Stimulated activated CD4-positive, alpha-beta T cell treated with anti-CD3 and anti-CD28 coated beads, Interleukin-4, amount 100 ng/mL, for 1 hour (primary cell): ENCODE measurements around the gene TOMM40.

Source experiments
- DNase-seq: peaks from one replicate; pipeline ENCODE4 v3.0.0-alpha.2; 2020

Gene TOMM40

DNA sequence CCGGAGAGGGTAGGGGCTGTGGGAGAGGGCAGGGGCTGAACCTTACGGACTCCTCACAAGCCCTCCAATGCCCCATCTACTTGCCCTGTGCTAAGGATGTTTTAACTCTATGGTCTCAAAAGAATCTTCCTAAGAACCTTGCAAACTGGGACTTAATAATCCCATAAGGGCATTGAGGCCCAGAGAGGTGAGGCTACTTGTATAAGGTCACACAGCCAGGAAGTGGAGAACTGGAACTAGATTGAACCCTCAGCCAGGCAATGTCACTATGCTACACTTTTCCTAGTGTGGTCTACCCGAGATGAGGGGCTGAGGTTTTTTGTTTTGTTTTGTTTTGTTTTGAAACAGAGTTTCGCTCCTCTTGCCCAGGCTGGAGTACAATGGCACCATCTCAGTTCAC is 40.5 kb downstream of the TOMM40 start:
- DNase-seq: no peak

DNA sequence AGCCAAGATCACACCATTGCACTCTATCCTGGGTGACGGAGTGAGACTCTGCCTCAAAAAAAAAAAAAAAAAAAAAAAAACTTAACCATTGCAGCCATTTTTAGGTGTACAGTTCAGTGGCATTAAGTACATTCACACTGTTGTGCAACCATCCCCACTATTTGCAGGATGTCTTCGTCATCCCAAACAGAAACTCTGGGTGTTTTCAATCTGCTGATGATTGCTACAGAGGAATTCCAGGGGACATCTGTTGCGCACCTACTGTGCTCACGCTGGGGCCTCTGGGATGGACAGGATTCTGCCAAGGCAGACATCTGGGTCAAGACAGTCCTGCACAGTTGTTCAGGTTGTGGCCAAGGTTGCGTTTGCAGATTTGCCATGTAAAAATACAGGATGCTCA is 48.6 kb downstream of the TOMM40 start:
- no peak for DNase-seq

DNA sequence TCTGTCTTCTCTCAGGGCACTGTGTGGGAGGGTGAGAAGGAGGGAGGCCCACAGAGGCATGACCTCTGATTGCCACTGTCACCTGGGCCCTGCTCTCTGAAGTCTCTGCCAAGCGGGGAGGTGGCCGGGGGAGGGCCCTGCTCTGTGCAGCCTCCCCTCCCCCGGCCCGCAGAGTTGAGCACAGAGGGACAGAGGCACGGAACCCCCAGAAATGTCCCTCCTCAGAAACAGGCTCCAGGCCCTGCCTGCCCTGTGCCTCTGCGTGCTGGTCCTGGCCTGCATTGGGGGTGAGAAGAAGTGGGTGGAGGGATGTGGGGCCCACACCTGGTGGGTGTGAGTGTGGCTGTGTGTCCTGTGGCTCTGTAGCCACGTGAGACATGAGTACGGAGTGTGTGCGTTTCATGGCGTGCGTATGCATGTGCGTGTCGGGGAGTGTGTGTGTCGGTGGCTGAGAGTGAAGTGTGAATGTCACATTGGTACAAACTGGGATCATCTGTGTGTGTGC is 51.1 kb downstream of the TOMM40 start, which contains the start of gene APOC4:
TSS of gene APOC4 (plus strand) at position 171 of the 505 bp plus-strand sequence. CDS start at position 212, 41 bp downstream.
- DNase-seq: no peak

DNA sequence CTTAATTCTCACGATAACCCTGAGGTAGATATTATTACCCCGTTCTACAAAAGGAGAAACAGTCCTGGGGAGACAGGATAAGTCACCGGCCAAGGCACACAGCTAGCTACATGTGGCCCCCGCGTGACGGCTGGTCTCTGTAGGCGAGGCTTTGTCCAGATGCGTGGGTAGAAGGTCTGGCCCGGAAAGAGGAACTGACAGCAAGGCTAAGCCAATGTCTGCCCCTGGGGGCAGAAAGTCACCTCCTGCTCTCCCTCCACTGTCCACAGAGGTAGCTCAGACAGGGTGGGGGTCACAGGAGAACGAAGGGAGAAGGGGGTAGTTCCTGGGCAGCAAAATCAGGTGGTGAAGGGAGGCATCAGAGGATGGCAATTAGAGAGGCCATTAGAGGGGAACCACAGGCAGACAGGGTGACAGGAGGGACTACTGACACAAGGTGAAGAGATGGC is 52.8 kb downstream of the TOMM40 start:
- DNase-seq: no peak

DNA sequence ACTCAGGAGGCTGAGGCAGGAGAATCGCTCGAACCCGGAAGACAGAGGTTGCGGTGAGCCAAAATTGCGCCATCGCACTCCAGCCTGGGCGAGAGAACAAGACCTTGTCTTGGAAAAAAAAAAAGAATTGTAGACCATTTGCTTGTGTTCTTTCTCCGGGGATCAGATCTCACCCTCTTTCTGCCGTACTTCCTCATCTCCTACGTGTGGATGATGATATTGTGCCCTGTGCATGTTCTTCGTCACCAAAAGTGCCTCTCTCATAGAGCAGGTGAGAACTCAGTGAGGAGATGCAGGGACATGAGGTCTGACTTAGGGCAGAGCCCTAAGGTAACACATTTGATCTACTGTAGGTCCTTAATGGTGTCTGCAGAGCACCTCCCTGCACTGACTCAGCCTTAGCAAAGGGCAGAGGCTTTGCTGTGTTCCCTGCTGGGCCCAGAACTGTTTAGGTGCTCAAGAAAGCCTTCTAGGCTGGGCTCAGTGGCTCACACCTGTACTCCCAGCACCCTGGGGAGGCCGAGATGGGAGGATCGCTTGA is 56.1 kb downstream of the TOMM40 start:
- no peak for DNase-seq

DNA sequence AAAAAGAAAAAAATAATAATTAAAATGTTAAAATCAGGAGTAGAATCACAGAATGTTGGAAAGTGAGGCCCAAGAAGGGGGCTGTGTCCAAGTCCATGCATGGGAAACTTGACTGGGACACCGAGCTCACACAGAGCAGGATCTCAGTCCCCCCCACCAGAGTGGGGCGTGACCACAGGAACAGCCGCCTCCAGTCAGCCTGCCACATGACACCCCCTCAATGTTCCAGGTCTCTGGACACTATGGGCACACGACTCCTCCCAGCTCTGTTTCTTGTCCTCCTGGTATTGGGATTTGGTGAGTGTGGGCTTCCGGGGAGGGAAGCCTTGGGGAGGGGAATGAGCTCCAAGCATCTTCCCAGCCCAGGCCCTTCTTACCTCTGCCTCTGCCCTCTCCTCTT is 57.2 kb downstream of the TOMM40 start:
- DNase-seq: no peak

DNA sequence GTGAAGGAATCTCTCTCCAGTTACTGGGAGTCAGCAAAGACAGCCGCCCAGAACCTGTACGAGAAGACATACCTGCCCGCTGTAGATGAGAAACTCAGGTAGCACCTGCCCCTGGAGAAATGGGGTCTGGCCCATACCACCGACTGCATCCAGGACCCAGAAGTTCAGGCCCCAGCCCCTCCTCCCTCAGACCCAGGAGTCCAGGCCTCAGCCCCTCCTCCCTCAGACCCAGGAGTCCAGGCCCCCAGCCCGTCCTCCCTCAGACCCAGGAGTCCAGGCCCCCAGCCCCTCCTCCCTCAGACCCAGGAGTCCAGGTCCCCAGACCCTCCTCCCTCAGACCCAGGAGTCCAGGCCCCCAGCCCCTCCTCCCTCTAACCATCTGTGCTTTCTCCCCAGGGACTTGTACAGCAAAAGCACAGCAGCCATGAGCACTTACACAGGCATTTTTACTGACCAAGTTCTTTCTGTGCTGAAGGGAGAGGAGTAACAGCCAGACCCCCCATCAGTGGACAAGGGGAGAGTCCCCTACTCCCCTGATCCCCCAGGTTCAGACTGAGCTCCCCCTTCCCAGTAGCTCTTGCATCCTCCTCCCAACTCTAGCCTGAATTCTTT is 57.8 kb downstream of the TOMM40 start:
- no peak for DNase-seq

DNA sequence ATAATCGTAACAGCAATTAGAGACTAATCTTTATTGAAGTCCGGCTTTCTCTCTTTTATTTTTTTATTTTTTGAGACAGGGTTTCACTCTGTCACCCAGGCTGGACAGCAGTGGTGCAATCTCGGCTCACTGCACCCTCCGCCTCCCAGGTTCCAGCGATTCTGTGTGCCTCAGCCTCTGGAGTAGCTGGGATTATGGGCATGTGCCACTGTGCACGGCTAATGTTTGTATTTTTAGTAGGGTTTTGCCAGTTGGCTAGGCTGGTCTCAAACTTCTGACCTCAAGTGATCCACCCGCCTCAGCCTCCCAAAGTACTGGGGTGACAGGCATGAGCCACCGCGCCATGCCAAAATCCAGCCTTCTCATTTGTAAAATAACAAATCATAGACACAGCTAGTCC is 58.5 kb downstream of the TOMM40 start:
- no peak for DNase-seq

DNA sequence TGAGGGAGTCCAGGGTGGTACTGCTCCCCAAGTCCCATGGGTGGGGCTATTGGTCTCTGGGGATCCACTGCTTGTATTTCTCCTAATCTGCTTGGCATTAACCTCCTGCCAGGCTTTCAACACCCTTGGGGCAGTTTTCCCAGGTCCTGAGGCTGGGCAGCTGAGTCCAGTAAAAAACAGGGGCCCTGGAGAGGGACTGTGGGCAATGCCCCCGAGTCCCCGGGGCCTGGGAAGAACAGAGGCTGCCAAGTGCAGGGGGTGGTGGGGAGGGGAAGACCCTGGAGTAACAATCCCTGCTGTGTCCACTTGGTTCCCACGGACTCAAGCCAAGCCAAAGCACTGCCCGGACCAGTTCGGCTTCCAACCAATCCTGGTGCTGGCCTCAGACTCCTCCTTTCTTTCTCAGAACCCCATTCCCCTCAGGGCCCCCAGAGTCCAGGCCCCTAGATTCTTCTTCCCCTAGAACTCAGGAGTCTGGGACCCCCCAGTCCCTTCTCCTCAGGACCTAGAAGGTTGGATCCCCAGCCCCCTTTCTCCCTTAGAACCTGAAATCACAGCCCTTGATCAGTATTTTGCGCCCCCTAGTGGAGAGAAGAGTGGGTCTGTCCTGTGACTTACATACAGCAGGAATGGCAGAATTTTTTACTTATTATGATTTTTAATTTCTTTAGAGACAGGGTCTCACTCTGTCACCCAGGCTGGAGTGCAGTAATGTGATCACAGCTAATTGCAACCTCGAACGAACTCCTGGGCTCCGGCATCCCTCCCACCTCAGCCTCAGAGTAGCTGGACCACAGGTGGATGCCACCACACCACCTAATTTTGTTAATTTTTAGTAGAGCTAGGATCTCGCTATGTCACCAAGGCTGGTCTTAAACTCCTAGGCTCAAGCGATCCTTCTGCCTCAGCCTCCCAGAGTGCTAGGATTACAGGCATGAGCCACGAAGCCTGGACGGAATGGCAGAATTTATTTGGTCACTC is 60.4 kb downstream of the TOMM40 start:
- DNase-seq: peak; percentile 29
